ENCODE results near the gene ADAM8.

Gene ADAM8

DNA sequence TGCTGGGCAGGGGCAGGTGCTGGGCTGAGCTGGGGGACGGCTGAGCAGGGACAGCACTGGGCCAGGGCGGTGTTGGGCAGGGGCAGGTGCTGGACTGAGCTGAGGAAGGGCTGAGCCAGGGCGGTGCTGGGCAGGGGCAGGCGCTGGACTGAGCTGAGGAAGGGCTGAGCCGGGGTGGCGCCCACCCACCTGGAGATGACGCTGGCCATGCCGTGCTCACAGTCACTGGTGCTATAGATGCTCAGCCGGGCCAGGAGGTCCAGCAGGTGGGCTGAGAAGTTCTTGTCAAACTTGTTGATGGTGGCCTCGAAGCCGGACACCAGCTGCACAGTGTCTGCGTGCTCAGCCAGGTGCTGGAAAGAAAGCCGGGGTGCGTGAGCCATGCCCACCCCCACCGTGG is 4.4 kb upstream of the ADAM8 start:
- DNase-seq = no peak

DNA sequence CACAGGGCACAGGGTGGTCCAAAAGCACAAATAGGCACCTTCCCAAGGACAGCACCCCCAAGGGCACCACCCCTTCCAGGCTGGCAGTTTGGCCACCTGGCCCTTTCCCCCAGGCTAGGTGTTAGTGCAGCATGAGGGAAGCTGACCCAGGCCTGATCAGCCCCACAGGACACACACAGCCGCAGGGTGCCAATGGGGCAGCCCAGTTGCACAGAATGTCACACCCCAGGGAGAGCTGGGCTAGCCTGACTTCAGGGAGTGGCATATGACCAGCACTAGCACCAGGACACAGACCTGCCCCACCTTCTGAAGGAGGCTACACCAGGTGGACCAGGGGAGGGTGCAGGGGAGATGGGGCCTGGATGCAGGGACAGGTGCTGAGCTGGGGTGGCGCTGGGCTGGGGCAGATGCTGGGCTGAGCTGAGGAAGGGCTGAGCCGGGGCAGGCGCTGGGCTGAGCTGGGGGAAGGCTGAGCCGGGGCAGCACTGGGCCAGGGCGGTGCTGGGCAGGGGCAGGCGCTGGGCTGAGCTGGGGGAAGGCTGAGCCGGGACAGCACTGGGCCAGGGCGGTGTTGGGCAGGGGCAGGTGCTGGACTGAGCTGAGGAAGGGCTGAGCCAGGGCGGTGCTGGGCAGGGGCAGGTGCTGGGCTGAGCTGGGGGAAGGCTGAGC is 3.9 kb upstream of the ADAM8 start:
- DNase-seq = no peak

DNA sequence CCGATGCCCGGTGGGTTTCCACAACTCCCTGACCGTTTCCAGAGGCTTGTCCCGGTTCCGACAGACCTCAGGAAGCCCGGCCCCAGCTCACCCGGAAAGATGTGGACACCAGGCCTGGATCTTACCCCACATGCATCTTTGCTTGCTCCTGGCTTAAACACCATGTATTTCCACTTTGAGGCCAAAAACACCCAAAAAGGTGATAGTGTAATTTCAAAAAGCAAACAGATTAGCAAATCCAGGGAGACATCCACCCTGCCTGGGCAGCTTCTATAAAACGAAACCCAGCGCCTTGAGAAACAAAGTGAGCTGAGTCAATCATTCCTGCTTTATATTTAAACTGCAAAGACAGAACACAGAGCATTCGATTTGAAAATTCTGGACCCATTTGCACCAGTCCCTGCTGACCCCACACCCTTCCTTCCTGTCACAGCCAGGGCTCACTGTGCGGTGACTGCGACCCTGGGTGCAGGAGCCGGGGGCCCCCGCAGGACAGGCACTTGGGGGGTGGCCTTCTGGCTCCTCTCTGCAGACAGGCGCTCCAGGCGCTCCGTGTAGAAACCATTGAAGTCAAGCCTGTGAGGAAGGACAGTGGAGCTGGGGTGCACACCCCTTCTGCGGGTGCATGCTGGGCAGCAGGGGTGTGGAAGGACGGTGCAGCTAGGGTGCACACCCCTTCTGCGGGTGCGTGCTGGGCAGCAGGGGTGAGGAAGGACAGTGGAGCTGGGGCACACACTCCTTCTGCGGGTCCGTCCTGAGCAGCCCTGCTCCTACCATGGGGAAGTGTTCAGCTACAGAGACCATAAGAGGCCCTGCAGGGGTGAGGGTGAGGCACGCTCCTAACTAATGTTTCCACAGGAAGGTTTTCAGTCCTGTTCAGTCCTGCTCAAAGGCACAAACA is 2.9 kb upstream of the ADAM8 start:
- no peak for DNase-seq

DNA sequence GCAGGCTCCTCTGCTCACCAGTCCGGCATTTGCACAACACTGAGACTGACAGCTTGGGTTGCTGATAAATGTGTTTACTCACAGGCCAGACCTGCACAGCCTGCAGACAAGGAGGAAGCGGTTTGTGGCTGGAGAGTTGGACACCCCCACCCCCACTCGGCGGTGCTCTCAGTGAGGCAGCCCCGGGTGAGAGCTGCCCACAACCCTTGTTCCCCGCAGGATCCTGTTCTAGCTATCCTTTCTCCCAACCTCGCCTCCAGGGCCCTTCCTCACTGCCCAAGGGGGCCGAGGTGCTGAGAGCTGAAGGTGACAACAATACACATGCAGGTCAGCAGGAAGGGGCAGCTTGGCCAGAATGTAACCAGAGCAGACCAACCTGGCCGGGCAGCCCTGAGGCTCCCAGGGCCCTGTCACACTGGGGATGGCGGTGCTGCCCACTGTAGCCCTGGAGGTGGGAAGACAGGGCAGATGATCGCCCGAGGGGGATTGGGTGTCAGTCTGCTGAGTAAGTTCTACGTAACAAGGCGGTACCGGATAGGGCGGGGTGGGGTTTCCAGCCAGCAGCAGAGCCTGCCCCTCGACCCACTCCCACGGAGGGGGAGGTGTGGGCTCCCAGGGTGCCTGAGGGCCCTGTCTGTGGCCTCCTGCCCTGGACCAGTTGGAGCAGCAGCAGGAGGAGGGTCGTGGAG is 2.1 kb upstream of the ADAM8 start:
- DNase-seq = peak; percentile 49 to 60

DNA sequence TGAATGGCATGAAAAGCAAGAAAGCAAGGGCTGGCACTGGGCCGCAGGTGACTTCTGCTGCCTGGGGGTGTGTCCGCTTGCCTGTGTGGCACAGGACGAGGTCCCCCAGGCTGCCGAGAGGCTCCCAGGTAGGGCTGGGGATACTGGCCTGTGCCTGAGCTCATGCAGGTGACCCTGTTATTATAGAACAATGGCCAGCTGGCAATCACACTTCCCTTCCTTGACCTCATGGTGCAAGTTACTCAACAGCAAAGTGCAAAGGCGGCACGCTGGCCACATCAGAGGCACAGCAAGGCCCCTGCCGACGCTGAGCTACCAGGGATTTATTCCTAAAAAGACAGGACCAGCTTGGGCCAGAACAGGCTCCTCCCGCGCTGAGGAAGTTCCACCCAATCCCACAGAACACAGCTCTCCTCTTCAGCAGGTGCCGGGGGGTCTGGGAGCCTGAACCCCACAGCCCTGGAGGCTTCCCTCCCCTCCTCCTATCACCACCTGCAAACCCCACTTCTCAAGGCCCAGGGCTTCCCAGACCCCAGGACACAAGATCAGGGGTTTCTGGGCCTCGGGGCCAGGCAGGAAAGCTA is 1.4 kb upstream of the ADAM8 start:
- DNase-seq = no peak

GRCh38 chr10:133277277-133277992 is 767 bp upstream of the ADAM8 start:
- no peak for DNase-seq

DNA sequence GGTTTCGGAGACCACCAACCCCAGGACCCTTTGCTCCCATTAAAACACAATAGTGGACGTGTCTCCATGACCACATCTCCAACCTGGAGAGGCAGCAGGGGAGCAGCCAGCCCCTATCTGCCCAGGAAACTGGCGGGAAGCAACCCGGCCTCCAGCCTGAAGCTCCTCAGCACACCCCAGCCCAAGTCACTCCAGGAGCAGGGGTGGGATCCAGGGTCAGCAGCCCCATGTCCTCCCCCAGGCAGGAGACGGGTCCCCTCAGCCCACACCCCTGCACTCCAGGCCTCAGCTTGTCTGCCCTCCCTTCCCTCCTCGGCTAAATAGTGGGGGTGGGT is 601 bp downstream of the ADAM8 start:
- DNase-seq = no peak

- peak; percentile 42 to 44 for DNase-seq
Observed at GRCh38 chr10:133275684-133276092, 980 bp downstream of the ADAM8 start.

DNA sequence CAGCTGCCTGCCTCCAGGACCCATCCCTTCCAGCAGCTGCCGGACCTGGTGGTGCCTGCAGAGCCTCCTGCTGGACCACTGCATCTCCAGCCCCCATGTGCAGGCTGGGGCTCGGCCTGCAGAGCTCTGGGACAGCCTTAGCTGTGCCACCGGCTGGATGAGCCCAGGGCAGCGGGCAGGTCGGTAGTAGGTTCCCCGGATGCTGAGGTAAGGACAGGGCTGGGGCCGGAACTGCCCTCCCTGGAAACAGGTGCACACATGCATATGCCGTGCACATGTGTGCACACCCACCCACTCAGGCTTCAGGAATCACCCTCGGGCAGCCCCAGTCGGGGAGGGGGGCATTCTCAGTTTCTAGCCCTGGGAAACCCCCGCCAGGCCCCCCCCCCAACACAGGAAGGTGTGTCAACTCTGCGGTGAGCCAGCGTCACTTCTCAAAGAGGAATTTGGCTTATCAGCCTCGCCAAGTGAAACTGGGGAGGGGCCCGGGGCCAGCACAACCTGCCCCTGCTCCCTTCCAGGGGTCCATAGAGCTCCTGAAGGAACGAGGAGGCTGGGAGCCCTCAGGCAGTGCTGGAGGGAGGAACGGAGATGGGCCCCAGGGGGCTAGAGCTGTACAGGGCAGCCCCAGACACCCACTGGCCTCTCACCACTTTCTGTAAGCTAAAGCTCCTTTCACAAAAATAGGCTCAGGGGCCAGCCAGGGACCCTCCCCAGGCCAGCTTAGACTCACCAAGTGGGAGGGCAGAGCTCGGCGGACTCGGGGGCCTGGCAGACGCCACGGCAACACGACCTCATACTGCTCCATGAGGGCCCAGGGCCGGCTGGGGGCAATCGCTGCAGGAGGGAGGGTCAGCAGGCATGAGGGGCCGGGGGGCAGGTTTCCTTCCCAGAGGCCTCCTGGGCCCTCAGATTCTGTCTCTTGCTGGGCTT is 1.7 kb downstream of the ADAM8 start:
- peak; percentile 85 to 88 for DNase-seq

GRCh38 chr10:133273534-133274143 is 3.0 kb downstream of the ADAM8 start:
- no peak for DNase-seq

DNA sequence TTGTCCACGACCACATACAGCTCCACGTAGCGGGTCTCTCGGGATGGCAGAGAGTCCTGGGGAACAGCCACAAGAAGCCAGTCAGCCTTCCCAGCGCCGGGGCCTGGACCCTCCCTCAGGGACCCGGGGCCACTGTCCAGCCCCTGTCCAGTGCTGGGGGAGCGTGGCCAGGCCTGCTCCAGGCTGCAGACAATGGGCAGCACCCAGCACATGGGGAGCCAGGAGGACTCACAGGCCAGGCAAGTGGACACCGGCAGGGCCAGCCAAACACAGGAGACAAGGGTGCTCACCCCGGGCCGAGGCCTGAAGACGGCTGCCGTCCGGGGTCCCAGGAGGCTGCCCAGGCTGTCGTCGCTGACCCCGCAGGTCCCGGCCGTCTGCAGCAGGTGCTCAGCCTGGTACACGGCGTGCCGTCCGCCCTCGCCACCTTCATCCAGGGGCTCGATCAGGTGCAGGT is 3.7 kb downstream of the ADAM8 start:
- no peak for DNase-seq

GRCh38 chr10:133272301-133272963 is 4.2 kb downstream of the ADAM8 start:
- DNase-seq = no peak

DNA sequence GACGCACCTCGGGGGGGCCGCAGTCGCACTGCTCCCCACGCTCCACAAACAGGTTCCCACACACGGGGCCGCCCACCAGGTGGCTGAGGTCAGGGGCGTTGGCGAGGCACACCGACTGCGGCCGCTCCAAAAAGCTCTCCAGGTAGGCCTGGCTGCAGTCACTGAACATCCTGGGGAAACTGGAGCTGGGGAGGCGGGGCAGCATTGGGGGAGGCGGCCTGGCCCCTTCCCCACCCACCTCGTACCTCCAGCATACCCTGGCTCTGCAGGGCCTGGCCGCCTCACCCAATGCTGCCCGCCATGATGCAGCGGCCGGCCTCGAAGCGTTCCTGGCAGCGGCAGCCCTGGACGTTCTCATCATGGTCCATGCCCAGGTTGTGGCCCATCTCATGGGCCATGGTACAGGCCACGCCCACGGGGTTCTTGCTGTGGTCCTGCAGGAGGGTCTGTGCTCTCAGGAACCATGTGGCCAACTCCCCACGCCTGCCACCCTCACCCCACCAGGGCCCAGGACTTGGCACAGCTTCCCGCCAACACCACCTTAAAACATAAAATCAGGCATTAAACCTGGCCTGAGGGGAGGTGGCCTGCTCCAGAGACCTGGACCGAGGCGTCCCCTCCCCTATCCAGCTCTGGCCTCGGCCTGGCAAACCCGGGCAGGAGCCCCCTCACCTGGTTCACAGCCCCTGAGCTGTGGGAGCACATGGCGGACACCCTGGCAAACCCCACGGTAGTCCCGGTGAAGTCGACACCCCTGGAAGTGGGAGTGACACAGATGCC is 5.0 kb downstream of the ADAM8 start:
- no peak for DNase-seq

DNA sequence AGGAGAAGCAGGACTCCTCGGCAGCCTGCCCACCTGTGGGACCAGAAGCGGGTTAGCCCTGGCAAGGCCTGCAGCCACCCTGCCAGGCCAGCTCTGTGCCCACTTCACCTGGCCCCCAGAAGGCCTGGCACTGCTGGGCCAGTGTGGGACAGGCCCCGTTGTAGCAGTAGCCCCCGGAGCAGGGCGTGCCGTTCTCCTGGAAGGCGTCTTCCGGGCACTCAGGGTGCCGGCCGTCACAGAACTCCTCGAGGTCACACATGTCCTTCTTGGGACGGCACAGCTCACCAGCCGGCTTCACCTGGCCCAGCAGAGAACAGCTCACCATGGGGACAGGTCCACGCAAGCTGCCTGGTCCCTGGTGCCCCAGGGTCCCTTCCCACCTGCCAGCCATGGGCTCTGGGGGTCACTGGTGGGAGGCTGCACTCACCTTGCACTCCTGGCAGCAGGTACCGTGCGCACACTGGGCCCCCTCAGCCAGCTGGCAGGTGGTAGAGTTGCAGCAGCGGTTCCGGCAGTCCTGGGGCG is 5.8 kb downstream of the ADAM8 start:
- DNase-seq = no peak

GRCh38 chr10:133270204-133270603 is 6.5 kb downstream of the ADAM8 start:
- no peak for DNase-seq

- no peak for DNase-seq
Observed at GRCh38 chr10:133269367-133269766, 7.3 kb downstream of the ADAM8 start.

DNA sequence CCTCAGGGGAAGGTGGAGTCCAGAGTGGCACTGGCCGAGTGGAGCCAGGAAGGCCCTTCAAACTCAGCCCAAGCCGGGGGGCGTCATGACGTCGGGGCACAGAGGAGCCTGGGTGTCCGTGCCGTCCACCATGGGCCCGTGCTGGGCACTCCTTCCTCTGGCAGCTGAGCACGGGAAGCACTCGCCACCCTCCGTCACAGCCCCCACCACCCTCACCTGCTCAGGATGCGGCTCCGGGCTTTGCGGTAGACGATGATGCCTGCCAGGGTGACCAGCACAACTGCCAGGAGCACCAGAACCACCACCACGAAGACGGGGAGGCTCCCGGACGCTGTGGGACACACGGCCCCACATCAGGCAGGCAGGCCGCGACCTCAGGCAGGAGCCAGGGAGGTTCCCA is 8.1 kb downstream of the ADAM8 start:
- DNase-seq = no peak

DNA sequence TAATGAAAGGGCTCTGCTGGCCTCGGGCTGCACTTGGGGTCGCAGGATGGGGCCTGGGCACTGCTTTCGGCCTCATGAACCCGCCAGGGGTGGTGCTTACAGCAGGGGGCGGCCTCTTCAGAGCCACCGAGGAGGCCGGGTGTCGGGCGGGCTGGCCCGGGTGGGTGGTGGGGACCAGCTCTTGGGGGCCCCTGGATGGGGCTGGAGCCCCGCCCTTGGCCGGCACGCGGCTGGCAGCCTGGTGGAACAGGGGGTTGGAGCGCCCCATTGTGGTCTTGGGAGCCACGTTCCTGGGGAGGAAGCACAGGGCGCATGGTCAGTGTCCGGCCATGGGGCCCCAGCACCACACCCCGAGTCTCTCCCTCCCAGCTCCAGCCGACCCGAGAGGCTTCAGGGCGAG is 8.8 kb downstream of the ADAM8 start:
- DNase-seq = no peak

DNA sequence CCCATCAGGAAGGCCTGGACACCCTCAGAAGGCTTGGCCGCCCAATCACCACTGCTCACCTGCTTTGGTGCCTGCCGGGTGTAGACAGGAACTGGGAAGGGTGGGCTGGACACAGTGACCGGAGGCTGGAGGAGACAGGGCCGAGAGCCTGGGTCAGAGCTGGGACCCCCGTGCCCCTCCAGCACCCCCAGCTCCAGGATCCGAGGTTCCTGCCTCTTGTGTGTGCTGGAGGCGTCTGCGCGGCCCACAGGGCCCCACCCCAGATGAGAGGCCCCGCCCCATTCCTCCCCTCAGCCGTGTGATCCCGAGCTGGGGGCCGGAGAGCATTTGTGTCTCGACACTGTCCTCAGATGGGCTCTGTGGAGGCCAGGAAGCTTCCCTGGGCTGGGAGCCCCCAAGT is 9.4 kb downstream of the ADAM8 start:
- DNase-seq = no peak

Data from activated CD4-positive, alpha-beta T cell treated with anti-CD3 and anti-CD28 coated beads for 4 hours (primary cell).